ENCODE data around the gene BCLAF1. TPM values are rescaled to one million over a fixed set of nuclear protein-coding genes. Genes with fewer than 3 reads are reported as not detected.

Gene BCLAF1
- total RNA-seq, 1 donor from 2014 or later = 154 TPM

GRCh38 chr6:136210398-136211165 is 79.1 kb downstream of the BCLAF1 start:
- no peaks in the 10 kb centered on the region for H3K4me1 Mint-ChIP-seq (ENCODE audit: unreplicated experiment)
- H3K36me3 Mint-ChIP-seq (ENCODE audit: low read depth, unreplicated experiment) = no peaks in the 10 kb centered on the region
- peaks cover 2% of the 10 kb centered on the region for H3K27me3 Mint-ChIP-seq (ENCODE audit: unreplicated experiment)
- no peak overlapping the region for H3K4me3 Mint-ChIP-seq (ENCODE audit: unreplicated experiment)
- no peak for TF ChIP-seq CTCF (IDR thresholded peaks at IDR 0.05; ENCODE audit: unreplicated experiment)
- no peak for DNase-seq (ENCODE audit: low spot score)
- no peaks in the 10 kb centered on the region for H3K9me3 Mint-ChIP-seq (ENCODE audit: unreplicated experiment)
- no peak overlapping the region for H3K27ac Mint-ChIP-seq (ENCODE audit: unreplicated experiment)

GRCh38 chr6:136209496-136209895 is 80.2 kb downstream of the BCLAF1 start:
- DNase-seq (ENCODE audit: low spot score) = no peak
- no peak for TF ChIP-seq CTCF (IDR thresholded peaks at IDR 0.05; ENCODE audit: unreplicated experiment)
- no peak overlapping the region for H3K4me3 Mint-ChIP-seq (ENCODE audit: unreplicated experiment)
- no peaks in the 10 kb centered on the region for H3K36me3 Mint-ChIP-seq (ENCODE audit: low read depth, unreplicated experiment)
- H3K27ac Mint-ChIP-seq (ENCODE audit: unreplicated experiment) = no peak overlapping the region
- no peaks in the 10 kb centered on the region for H3K4me1 Mint-ChIP-seq (ENCODE audit: unreplicated experiment)
- peaks cover 1% of the 10 kb centered on the region for H3K27me3 Mint-ChIP-seq (ENCODE audit: unreplicated experiment)
- no peaks in the 10 kb centered on the region for H3K9me3 Mint-ChIP-seq (ENCODE audit: unreplicated experiment)

GRCh38 chr6:136208783-136209182 is 80.9 kb downstream of the BCLAF1 start:
- no peaks in the 10 kb centered on the region for H3K9me3 Mint-ChIP-seq (ENCODE audit: unreplicated experiment)

More at GRCh38 chr6:136208783-136209182, 80.9 kb downstream of the BCLAF1 start:
- DNase-seq (ENCODE audit: low spot score) = no peak
- Mint-ChIP-seq H3K36me3 (ENCODE audit: low read depth, unreplicated experiment) (no peaks in the 10 kb centered on the region), H3K27ac (ENCODE audit: unreplicated experiment) (no peak overlapping the region), H3K4me1 (ENCODE audit: unreplicated experiment) (no peaks in the 10 kb centered on the region), H3K4me3 (ENCODE audit: unreplicated experiment) (no peak overlapping the region), H3K27me3 (ENCODE audit: unreplicated experiment) (peaks cover 1% of the 10 kb centered on the region)
- TF ChIP-seq CTCF (IDR thresholded peaks at IDR 0.05; ENCODE audit: unreplicated experiment) = no peak

Other genes starting within 250 kb of the BCLAF1 start
- 1.4 TPM for gene MTFR2, start 39.5 kb downstream of the BCLAF1 start, total RNA-seq (ENCODE audit: unreplicated experiment)

All from endothelial cell (in vitro differentiated cells).